Measurements from ENCODE around the gene UCHL1. TPM values are rescaled to one million over a fixed set of nuclear protein-coding genes. Genes with fewer than 3 reads are reported as not detected.
"Not testable (repeated sequence)": the region's sequence is repeated elsewhere in the genome, so short reads cannot be mapped to it uniquely, and the experiment has no call there.

UCHL1 gene
- total RNA-seq, 4 donors from 2014 or later, result 9.8 to 43.0 (median 39.6) TPM

DNA sequence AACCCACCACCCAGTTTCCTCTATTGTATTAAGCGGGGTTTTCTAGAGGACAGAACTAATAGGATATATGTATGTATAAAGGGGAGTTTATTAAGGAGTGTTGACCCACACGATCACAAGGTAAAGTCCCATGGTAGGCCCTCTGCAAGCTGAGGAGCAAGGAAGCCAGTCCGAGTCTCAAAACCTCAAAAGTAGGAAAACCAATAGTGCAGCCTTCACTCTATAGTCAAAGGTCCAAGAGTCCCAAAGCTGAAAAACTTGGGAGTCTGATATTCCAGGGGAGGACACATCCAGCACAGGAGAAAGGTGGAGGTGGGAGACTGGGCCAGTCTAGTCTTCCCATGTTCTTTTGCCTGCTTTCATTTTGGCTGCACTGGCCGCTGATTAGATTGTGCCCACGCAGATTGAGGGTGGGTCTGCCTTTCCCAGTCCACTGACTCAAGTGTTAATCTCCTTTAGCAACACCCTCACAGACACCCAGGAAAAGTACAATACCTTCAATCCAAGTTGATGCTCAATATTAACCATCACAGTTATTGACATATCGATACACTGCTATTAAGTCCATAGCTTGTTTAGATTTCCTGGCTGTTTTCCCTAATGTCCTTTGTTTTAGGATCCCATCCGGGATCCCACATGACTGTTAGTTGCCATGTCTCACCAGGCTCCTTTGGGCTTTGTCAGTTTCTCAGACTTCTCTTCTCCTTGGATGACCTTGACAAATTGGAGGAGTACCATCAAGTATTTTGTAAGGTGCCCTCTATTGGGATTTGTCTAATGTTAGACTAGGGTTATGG is 12.2 kb downstream of the UCHL1 start:
- H3K4me1 ChIP-seq, result no peaks in the 10 kb centered on the region
- H3K27ac ChIP-seq, result no peak overlapping the region
- no peaks in the 10 kb centered on the region for H3K9me3 ChIP-seq
- no peak for TF ChIP-seq POLR2AphosphoS5 (IDR thresholded peaks at IDR 0.05)
- TF ChIP-seq, protein P1, sequence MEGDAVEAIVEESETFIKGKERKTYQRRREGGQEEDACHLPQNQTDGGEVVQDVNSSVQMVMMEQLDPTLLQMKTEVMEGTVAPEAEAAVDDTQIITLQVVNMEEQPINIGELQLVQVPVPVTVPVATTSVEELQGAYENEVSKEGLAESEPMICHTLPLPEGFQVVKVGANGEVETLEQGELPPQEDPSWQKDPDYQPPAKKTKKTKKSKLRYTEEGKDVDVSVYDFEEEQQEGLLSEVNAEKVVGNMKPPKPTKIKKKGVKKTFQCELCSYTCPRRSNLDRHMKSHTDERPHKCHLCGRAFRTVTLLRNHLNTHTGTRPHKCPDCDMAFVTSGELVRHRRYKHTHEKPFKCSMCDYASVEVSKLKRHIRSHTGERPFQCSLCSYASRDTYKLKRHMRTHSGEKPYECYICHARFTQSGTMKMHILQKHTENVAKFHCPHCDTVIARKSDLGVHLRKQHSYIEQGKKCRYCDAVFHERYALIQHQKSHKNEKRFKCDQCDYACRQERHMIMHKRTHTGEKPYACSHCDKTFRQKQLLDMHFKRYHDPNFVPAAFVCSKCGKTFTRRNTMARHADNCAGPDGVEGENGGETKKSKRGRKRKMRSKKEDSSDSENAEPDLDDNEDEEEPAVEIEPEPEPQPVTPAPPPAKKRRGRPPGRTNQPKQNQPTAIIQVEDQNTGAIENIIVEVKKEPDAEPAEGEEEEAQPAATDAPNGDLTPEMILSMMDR (IDR thresholded peaks at IDR 0.05), result no peak
- TF ChIP-seq POLR2A (IDR thresholded peaks at IDR 0.05), result no peak
- no peak for TF ChIP-seq EP300 (IDR thresholded peaks at IDR 0.05)
- no peak for ATAC-seq
- no peak overlapping the region for H3K4me3 ChIP-seq
- no peaks in the 10 kb centered on the region for H3K36me3 ChIP-seq
- 83 to 98% methylated on average over 6 to 7 of the region's 7 CpGs for WGBS, 2 donors (ENCODE audit: low coverage in 1 of 2)
- H3K27me3 ChIP-seq, result no peaks in the 10 kb centered on the region

DNA sequence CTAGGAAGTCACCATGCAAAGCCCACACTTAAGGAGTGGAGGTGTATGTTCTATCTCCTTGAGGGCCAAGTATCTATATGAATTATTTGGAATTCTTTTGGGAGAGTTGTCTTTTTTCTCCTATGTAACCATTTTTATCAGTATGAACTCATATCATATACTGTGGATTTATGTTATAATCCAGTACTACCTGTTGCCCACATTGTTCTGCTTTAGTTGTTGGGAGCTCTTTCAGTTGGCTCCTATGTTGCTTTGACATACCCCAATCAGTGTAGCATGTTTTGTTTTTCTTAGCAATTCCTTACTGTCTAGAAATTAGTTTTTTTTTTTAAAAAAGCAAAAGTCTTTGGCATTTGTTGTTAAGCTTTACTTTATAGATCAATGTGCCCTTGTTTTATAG is 13.0 kb downstream of the UCHL1 start:
- Histone ChIP-seq H3K4me3 (no peak overlapping the region), H3K4me1 (no peaks in the 10 kb centered on the region), H3K36me3 (no peaks in the 10 kb centered on the region), H3K27me3 (no peaks in the 10 kb centered on the region), H3K27ac (no peak overlapping the region), H3K9me3 (no peaks in the 10 kb centered on the region)
- TF ChIP-seq POLR2AphosphoS5 (IDR thresholded peaks at IDR 0.05), result no peak
- TF ChIP-seq, protein P1 (IDR thresholded peaks at IDR 0.05), result no peak
- TF ChIP-seq POLR2A (IDR thresholded peaks at IDR 0.05), result no peak
- no peak for ATAC-seq

DNA sequence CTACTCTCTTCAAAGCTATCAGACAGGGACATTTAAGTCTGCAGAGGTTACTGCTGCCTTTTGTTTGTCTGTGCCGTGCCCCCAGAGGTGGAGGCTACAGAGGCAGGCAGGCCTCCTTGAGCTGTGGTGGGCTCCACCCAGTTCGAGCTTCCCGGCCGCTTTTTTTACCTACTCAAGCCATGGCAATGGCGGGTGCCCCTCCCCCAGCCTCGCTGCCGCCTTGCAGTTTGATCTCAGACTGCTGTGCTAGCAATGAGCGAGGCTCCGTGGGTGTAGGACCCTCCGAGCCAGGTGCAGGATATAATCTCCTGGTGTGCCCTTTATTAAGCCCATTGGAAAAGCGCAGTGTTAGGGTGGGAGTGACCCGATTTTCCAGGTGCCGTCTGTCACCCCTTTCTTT is 19.2 kb downstream of the UCHL1 start:
- not testable (repeated sequence) for H3K4me1 ChIP-seq, H3K27ac ChIP-seq, H3K9me3 ChIP-seq, H3K36me3 ChIP-seq, H3K4me3 ChIP-seq, H3K27me3 ChIP-seq, ATAC-seq
- 60% methylated on average over 1 of the region's 13 CpGs; no CpG with 5 or more reads in 1 of the 2 donors for WGBS, 2 donors (ENCODE audit: low coverage in 1 of 2)

DNA sequence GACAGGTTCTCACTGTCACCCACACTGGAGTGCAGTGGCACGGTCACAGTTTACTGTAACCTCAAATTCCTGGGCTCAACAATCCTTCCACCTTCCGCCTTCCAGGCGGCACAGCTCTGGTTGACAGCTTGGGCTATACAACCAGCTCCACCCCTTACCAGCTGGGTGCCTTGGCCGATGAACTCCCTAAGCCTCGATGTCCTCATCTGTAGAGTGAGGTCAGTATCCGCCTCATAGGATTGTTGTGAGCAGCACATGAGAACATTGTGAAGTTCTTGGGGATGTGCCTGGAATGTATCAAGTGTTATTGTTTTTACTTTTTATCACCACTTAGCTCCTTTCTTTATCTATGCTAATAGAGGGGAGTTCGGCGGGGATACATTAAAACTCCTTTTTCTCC is 23.3 kb downstream of the UCHL1 start:
- H3K4me1 ChIP-seq, result peaks cover 0 to 4% (median 0%) of the 10 kb centered on the region in 3 donors
- peaks cover 8% of the 10 kb centered on the region for H3K27me3 ChIP-seq
- H3K9me3 ChIP-seq, result peaks cover 0 to 8% (median 0%) of the 10 kb centered on the region in 3 donors
- 59 to 77% methylated on average over 4 to 6 of the region's 8 CpGs for WGBS, 2 donors (ENCODE audit: low coverage in 1 of 2)
- no peak overlapping the region for H3K27ac ChIP-seq
- no peak overlapping the region for H3K4me3 ChIP-seq
- no peak for ATAC-seq
- no peaks in the 10 kb centered on the region for H3K36me3 ChIP-seq
- TF ChIP-seq, protein P1 (IDR thresholded peaks at IDR 0.05), result no peak
- TF ChIP-seq POLR2A (IDR thresholded peaks at IDR 0.05), result no peak
- TF ChIP-seq EP300 (IDR thresholded peaks at IDR 0.05), result no peak
- TF ChIP-seq POLR2AphosphoS5 (IDR thresholded peaks at IDR 0.05), result no peak

DNA sequence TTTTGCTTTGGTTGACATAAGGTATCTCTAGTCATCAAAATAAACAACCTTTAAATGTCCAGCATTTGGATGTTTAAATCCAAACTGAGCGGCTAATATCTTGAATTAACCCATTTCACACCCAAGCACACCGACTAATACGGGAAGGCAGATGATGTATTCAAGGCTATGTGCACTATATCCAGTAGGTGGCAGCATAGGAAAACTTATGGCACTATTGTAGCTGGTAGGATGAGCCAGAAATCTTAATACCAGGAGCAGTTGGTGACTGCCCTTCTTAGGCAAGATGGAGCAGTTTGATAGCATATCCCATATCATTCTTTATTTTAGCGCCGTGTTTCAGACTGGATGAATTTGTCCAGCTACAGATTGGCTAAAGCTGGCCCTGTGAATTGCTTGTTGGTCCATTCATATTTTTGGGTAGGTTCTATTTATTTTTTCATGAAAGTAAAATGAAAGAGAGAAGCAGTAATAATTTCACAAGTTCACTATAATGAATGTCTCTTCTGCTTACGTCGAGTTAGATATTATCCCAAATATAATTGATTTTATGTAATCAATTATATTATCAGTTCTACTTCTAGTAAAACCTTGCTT is 24.4 kb downstream of the UCHL1 start:
- H3K27me3 ChIP-seq, result peaks cover 8% of the 10 kb centered on the region
- no peaks in the 10 kb centered on the region for H3K36me3 ChIP-seq
- TF ChIP-seq POLR2AphosphoS5 (IDR thresholded peaks at IDR 0.05) (peak; percentile 24), POLR2A (IDR thresholded peaks at IDR 0.05) (no peak), EP300 (IDR thresholded peaks at IDR 0.05) (no peak)
- TF ChIP-seq, protein P1 (IDR thresholded peaks at IDR 0.05), result peak; percentile 77 to 97 (median 90)
- no peak overlapping the region for H3K4me3 ChIP-seq
- peak; percentile 87 for ATAC-seq
- 6 to 14% methylated on average over 5 to 7 of the region's 7 CpGs for WGBS, 2 donors (ENCODE audit: low coverage in 1 of 2)
- H3K9me3 ChIP-seq, result peaks cover 0 to 4% (median 0%) of the 10 kb centered on the region in 3 donors
- no peak overlapping the region for H3K27ac ChIP-seq
- peaks cover 0 to 4% (median 0%) of the 10 kb centered on the region in 3 donors for H3K4me1 ChIP-seq
